Hematopoietic multipotent progenitor cell treated with erythropoietin and hydrocortisone succinate and interleukin-3 and kit ligand, for 15 days (in vitro differentiated cells): ENCODE results near the gene EPN2.
"Not testable (repeated sequence)": the region's sequence is repeated elsewhere in the genome, so short reads cannot be mapped to it uniquely, and the experiment has no call there.

Source experiments
- DNase-seq: peaks from one replicate; pipeline ENCODE4 v3.0.0-alpha.2; 2015; ENCODE audit warnings: low spot score

EPN2 gene

DNA sequence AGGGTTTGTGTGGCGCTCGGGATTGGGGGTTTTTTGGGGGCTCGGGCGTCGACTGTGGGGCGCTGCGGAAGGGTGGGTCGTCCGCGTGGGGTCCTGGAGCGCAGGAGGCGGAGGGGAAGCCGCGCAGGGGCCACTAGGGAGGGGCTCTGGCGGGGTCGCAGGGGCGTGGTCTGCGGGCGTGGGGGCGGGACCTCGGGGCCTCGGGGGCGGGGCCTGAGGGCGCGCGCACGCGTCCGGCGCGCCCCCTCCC lies at the start of gene EPN2:
EPN2 (plus strand) TSS at position 228 of the 250 bp plus-strand sequence. CDS start 45,754 bp downstream, outside the sequence.
- DNase-seq = peak; percentile 67

GRCh38 chr17:19187883-19188869 lies 49.0 kb upstream of the EPN2 start:
- DNase-seq = not testable (repeated sequence)

- DNase-seq = not testable (repeated sequence)
Measured at GRCh38 chr17:19188870-19189708, 48.1 kb upstream of the EPN2 start.

DNA sequence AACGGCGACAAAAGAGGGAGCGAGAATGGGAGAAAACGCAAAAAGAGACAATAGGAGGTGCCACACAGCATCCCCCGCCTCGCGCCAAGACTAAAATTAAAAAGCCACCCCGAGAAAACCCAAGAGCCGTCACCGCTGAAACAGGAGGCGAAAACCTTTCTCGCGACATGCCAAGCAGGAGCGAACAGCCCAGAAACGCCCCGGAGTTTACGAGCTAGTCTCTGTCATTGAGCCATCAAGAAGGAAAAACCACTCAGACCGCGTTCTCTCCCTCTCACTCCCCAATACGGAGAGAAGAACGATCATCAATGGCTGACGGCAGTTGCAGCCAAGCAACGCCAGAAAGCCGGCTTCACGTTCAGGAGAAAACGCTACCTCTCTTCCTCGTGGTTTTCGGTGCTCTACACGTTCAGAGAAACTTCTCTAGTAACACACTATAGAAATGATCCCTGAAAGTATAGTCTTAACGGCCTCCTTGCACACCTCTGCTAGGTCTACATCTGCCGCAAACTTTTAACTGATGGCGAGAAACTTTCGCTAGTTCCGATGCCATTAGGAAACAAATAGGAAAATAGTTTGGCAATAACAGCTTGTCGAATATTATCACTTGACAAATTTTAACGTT lies 47.3 kb upstream of the EPN2 start:
- not testable (repeated sequence) for DNase-seq

- DNase-seq = not testable (repeated sequence)
Measured at GRCh38 chr17:19196382-19197204, 40.6 kb upstream of the EPN2 start.

GRCh38 chr17:19202448-19202847 lies 34.7 kb upstream of the EPN2 start:
- DNase-seq = not testable (repeated sequence)

- DNase-seq = not testable (repeated sequence)
Measured at GRCh38 chr17:19203429-19203828, 33.7 kb upstream of the EPN2 start.

DNA sequence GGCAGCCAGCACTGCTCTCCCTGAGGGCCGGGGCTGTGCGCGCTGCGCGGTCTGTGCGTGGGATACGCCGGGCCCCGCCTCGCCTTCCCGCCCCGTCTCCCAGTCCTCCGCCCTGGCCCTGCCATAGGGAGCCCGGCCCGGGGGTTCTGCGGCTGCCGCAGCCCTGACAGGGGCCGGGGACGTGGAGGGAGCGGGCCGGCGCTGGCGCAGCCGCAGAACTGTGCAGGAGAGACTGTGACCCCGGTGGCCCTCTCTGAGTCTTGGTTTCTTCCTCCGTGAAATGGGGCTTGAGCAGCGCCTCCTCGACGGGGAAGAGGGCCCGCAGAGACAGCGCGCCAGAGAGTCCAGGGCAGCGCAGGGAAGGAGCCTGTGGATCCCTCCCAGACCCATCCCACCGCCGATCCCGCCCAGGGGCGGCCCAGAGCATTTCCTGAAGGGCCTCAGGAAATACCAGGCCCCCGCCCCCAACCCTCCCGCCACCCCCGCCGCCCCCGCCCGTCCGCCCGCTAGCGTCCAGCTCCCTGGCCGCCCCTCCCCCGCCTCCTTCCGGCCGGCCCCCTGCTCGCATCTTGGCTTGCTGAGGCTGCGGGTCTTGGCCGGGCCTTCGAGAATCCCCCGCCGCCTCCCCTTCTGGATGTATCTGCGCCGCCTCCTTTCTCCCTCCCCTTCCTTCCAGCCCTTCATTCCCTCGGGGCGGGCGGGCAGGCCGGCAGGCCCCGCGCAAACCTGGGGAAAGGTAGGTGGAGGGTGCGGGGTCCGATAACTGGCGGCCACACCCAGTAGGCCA lies 21.9 kb upstream of the EPN2 start:
- DNase-seq = not testable (repeated sequence)

DNA sequence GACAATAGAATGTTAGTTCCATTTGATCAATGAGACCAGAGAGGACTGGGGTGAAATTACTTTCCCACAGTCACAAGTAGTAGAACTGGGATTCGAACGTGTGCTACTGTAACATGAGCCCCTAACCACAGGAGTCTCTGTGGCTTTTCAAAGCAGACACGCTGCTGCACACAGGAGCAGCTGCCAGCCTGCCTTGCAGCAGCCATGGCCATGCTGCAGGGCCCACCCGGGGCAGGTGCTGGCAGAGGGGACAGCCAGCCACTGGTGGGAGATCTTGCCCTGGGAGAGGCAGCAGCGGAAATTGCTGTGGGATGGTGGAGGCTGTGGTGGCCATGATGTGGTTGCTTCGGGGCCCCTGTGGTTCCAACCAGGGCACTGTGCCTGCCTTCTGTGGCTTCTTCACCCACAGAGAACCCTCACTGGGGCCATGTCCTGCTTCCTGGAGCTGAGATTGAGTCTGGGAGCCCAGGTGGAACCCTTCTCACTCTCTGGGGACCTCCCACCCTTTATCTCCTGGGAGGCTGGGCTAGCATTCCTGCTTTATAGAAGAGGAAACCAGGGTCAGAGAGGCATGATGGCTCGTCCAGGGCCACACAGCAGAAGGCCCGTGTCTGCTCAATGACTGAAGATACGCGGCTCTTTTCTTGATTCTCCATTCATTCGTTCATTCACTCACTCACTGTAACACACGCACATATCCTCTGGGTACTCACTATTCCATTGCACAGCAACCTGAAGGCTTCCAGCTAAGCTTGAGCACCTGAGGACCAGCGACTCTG lies 20.8 kb upstream of the EPN2 start:
- not testable (repeated sequence) for DNase-seq

DNA sequence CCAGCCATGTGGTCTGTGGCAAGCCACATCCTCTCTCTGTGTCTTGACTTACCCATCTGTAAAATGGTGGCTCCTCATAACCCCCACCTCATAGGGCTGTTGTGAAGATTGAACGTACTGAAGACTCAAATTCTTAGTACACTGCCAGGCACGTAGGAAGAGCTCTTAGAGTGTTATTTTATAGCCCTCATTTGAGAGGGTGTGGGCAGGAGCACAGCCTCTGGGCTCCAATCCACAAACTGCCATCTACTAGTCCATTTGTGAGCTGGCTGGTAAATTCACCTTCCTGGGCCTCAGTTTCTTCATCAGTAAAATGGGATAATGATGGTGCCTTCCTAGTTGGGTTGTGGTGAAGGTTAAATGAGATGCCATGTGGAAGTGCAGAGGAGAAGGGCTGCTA lies 18.3 kb upstream of the EPN2 start:
- not testable (repeated sequence) for DNase-seq

DNA sequence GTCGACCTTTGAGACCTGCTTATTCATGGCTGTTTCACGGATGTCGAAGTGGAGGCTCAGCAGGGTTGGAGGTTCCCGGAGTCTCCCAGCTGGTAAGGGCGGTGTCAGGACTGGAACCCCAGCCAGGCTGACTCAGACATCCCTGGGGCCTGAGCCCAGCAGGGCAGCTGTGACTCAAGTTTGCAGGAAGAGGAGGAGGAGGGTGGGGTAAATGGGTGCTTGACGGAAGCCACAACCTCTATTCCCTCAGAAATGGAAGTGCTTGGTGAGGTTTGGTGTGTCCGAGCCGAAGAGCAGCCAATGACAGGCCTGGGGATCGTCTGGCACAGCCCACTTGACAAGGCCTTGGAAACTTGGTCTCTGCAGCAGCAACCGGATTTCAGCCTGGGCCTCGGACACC lies 17.8 kb upstream of the EPN2 start:
- DNase-seq = not testable (repeated sequence)

DNA sequence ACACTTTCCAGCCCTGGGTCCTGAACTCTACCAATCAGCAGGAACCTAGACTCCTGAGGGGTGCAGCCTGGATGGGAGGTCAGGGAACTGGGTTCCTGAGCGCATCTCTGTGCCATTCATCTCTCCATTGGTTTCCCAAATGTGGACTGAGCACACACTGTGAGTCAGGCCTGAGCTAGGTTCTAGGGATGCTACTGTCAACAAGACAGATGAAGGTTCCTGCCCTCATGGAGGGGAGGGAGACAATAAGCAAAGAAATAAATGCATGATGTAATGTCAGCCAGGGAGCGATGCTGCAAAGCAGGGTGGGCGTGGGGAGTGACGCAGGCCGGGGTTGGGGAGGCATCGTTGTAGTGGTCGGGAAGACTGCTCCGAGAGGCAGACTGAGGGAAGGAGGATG lies 17.0 kb upstream of the EPN2 start:
- DNase-seq = not testable (repeated sequence)

DNA sequence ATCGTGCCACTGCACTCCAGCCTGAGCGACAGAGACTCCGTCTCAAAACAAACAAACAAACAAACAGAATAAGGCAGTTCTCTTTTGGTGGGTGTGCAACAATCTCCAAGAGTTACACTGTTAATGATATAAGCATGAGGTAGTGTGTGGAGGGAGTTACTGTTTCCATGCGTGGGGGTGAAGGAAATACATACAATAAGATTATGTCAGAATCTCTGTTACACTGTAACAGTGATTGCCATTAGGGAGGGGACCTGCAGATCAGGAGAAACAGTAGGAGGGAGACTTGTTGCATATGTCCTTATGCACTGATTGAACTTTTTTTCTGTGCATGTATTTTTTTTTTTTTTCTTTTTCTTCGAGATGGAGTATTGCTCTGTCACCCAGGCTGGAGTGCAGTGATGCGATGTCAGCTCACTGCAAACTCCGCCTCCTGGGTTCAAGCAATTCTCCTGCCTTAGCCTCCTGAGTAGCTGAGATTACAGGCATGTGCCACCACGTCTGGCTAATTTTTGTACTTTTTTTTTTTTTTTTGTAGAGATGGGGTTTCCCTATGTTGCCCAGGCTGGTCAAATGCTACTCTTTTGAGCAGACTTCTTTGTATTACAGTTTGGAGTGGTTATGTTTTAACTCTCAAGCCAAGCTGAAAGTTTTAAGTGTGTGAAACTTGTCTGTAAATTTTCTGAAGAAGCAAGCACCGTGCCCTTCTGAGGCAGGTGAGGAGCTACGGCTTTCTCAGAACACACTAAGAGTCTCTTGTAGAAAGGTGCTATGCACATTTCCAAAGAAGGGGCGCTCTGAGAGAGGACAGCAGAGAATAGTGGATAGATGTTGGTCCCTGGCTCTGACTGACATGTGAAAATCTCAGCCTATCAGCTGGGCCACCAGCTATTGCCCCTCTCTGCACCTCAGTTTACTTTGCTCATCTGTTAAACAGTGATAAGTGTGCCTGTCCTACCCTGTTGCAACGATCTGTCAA lies 10.3 kb upstream of the EPN2 start:
- DNase-seq = not testable (repeated sequence)

DNA sequence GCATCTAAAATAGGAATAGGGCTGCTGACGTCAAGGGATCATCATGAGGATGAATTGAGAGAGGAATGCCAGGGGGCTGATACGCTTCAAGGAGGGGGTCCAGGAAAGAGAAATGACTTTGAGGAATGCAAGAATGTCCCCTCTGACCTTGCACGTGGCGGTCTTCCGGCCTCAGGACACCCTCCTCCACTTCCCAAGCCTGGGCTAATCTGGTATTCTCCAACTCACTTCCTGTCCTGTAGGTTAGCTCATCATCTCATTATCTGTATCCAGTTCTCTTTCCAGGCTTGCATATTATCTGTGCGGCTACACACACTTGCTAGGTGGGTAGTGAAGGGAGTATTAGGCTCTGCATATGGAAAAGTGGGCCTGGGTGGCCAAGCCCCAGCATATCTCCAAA lies 2.5 kb upstream of the EPN2 start:
- not testable (repeated sequence) for DNase-seq

- DNase-seq = not testable (repeated sequence)
Measured at GRCh38 chr17:19236351-19237138, 621 bp upstream of the EPN2 start.

DNA sequence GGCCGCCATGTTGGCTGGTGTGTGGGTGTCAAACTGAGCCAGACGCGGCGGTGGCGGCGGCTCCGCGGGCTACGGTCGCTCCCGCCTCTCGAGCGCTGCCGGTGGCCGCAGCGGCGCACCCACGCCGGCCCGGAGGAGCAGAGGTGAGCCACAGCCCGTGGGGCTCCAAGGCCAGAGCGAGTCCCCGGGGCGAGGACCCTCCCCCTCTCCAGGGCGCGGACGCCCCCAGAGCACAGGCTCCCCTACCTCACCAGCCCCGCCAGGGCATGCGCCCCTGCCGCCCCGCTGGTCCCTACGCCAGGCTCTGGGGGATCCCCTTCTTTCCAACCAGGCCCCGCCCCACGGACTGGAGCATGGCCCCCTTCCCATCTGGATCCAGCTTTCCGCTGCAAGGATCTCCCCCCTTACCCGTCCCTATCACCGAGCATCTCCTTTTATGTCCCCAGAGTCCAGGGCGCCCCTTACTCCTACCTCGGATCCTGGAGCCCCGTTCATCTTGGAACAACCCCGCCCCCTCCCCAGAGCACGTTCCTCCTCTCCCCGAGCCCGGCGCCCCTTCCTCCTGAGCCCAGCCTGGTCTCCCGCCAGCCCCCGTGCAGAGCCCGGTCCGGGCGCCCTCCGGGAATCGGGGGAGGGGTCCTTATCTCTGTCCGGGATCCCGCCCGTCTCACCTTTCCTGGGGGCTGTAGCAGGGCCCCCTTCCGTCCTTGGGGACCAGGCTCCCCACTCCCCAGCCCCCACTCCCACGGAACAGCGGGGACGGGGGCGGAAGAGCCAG lies 412 bp downstream of the EPN2 start:
- no peak for DNase-seq

DNA sequence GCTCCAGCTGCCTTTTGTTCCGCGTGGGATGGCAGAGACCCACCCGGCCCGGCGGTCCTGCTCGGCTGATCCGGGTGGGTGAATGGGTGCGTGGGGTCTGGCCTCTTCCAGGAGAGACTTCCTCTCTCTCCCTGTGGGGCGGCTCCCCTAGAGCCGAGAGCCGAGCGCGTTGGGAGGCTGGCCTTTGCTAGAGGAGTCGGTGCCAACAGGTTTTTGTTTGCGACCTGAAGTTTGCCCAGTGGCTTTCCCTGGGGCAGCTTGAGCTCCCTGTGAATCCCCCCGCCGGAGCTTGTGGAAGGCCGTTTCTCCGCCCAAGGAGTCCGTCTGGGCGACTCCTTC lies 970 bp downstream of the EPN2 start:
- DNase-seq = no peak
